Measurements from ENCODE around the gene HYOU1.
"Not testable (repeated sequence)": the region's sequence is repeated elsewhere in the genome, so short reads cannot be mapped to it uniquely, and the experiment has no call there.

DNA sequence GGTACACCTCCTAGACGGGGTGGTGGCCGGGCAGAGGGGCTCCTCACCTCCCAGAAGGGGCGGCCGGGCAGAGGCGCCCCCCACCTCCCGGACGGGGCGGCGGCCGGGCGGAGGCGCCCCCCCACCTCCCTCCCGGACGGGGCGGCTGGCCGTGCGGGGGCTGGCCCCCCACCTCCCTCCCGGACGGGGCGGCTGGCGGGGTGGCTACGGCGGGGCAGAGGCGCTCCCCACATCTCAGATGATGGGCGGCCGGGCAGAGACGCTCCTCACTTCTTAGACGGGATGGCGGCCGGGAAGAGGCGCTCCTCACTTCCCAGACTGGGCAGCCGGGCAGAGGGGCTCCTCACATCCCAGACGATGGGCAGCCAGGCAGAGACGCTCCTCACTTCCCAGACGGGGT is 2.1 kb upstream of the HYOU1 start:
- TF ChIP-seq CTCF (IDR thresholded peaks at IDR 0.05); TCF7L2 (IDR thresholded peaks at IDR 0.05; ENCODE audit: low read depth, low read length); POLR2AphosphoS5 (IDR thresholded peaks at IDR 0.05; ENCODE audit: low read depth, low read length): not testable (repeated sequence)
- TF ChIP-seq, protein P1, sequence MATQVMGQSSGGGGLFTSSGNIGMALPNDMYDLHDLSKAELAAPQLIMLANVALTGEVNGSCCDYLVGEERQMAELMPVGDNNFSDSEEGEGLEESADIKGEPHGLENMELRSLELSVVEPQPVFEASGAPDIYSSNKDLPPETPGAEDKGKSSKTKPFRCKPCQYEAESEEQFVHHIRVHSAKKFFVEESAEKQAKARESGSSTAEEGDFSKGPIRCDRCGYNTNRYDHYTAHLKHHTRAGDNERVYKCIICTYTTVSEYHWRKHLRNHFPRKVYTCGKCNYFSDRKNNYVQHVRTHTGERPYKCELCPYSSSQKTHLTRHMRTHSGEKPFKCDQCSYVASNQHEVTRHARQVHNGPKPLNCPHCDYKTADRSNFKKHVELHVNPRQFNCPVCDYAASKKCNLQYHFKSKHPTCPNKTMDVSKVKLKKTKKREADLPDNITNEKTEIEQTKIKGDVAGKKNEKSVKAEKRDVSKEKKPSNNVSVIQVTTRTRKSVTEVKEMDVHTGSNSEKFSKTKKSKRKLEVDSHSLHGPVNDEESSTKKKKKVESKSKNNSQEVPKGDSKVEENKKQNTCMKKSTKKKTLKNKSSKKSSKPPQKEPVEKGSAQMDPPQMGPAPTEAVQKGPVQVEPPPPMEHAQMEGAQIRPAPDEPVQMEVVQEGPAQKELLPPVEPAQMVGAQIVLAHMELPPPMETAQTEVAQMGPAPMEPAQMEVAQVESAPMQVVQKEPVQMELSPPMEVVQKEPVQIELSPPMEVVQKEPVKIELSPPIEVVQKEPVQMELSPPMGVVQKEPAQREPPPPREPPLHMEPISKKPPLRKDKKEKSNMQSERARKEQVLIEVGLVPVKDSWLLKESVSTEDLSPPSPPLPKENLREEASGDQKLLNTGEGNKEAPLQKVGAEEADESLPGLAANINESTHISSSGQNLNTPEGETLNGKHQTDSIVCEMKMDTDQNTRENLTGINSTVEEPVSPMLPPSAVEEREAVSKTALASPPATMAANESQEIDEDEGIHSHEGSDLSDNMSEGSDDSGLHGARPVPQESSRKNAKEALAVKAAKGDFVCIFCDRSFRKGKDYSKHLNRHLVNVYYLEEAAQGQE (IDR thresholded peaks at IDR 0.05; ENCODE audit: insufficient read depth in 1 of 2, low read depth in 2 of 2, low read length in 1 of 2), result not testable (repeated sequence)
